ENCODE results near the gene WNT7B. TPM values are rescaled to one million over a fixed set of nuclear protein-coding genes. Genes with fewer than 3 reads are reported as not detected.

WNT7B gene
- total and polyA plus RNA-seq, 10 of the 15 experiments (the other 5 are each of a cell fraction or from before 2014, with no cell fraction given), result 0.12 TPM; not detected in 9

DNA sequence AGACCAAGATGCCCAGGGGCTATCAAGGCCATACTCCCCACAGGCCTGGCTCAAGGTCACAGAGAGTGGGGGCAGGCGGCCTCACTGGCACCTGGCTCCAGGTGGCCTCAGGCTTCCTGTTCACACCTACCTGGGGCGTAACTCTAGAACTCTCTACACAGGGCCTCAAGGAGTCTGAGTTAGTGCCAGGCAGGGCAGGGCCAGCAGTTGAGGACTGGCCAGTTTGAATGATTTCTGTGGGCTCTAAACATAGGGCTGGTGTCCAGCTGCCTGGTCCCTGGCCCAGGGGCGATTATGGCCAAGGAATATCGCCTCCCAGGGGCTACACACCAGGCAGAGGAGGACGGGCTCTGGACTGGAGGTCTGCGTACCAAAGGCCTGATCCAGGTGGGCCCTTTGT, 79.2 kb downstream of the WNT7B start (continued):
- TF ChIP-seq, protein P1, sequence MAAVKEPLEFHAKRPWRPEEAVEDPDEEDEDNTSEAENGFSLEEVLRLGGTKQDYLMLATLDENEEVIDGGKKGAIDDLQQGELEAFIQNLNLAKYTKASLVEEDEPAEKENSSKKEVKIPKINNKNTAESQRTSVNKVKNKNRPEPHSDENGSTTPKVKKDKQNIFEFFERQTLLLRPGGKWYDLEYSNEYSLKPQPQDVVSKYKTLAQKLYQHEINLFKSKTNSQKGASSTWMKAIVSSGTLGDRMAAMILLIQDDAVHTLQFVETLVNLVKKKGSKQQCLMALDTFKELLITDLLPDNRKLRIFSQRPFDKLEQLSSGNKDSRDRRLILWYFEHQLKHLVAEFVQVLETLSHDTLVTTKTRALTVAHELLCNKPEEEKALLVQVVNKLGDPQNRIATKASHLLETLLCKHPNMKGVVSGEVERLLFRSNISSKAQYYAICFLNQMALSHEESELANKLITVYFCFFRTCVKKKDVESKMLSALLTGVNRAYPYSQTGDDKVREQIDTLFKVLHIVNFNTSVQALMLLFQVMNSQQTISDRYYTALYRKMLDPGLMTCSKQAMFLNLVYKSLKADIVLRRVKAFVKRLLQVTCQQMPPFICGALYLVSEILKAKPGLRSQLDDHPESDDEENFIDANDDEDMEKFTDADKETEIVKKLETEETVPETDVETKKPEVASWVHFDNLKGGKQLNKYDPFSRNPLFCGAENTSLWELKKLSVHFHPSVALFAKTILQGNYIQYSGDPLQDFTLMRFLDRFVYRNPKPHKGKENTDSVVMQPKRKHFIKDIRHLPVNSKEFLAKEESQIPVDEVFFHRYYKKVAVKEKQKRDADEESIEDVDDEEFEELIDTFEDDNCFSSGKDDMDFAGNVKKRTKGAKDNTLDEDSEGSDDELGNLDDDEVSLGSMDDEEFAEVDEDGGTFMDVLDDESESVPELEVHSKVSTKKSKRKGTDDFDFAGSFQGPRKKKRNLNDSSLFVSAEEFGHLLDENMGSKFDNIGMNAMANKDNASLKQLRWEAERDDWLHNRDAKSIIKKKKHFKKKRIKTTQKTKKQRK (IDR thresholded peaks at IDR 0.05; ENCODE audit: low read depth, low read length), result no peak
- TF ChIP-seq, protein P2, sequence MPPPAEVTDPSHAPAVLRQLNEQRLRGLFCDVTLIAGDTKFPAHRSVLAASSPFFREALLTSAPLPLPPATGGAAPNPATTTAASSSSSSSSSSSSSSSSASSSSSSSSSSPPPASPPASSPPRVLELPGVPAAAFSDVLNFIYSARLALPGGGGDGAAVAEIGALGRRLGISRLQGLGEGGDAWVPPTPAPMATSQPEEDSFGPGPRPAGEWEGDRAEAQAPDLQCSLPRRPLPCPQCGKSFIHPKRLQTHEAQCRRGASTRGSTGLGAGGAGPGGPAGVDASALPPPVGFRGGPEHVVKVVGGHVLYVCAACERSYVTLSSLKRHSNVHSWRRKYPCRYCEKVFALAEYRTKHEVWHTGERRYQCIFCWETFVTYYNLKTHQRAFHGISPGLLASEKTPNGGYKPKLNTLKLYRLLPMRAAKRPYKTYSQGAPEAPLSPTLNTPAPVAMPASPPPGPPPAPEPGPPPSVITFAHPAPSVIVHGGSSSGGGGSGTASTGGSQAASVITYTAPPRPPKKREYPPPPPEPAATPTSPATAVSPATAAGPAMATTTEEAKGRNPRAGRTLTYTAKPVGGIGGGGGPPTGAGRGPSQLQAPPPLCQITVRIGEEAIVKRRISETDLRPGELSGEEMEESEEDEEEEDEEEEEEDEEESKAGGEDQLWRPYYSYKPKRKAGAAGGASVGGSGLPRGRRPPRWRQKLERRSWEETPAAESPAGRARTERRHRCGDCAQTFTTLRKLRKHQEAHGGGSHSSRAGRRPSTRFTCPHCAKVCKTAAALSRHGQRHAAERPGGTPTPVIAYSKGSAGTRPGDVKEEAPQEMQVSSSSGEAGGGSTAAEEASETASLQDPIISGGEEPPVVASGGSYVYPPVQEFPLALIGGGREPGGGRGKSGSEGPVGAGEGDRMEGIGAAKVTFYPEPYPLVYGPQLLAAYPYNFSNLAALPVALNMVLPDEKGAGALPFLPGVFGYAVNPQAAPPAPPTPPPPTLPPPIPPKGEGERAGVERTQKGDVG (CRISPR knock-in tag; IDR thresholded peaks at IDR 0.05), result no peak
- no peak for TF ChIP-seq PAX5 (IDR thresholded peaks at IDR 0.05; ENCODE audit: borderline replicate concordance, low read depth, low read length)
- TF ChIP-seq MYC (IDR thresholded peaks at IDR 0.05; ENCODE audit: insufficient read depth, insufficient read length, insufficient replicate concordance, low read length, severe bottlenecking), result no peak
- no peak for TF ChIP-seq POLR2AphosphoS2 (IDR thresholded peaks at IDR 0.05; ENCODE audit: low read depth, low read length)
